GM12874 (cell line): Measurements from ENCODE around the gene SYT3.

Experiments used
- CTCF ChIP-seq: IDR thresholded peaks from 2 replicates; pipeline ENCODE4 v1.5.1; 2011; ENCODE audit warnings: low read depth, mild to moderate bottlenecking, control low read depth, low read length, moderate library complexity; ENCODE audit not compliant: insufficient read depth

Gene SYT3

GRCh38 chr19:50639121-50640112 is at the start of gene SYT3:
Gene SYT3, minus strand, starts transcription at chr19:50639881. Its CDS starts 2,470 bp downstream, at chr19:50637411.
- TF ChIP-seq CTCF, result no peak

- no peak for TF ChIP-seq CTCF
Observed at GRCh38 chr19:50688766-50689165, 49.1 kb upstream of the SYT3 start.

GRCh38 chr19:50686310-50687032 is 46.8 kb upstream of the SYT3 start:
- TF ChIP-seq CTCF, result no peak

- no peak for TF ChIP-seq CTCF
Observed at GRCh38 chr19:50679177-50680125, 39.8 kb upstream of the SYT3 start.

- no peak for TF ChIP-seq CTCF
Observed at GRCh38 chr19:50678323-50678722, 38.6 kb upstream of the SYT3 start.

- no peak for TF ChIP-seq CTCF
Observed at GRCh38 chr19:50677636-50678035, 38.0 kb upstream of the SYT3 start.
